GM10847 (cell line): ENCODE data around the gene PCSK2.

Experiments used
- POLR2A ChIP-seq: IDR thresholded peaks from 2 replicates; pipeline ENCODE4 v1.6.1; 2011; ENCODE audit not compliant: insufficient read length; ENCODE audit errors: extremely low read depth

The PCSK2 gene

GRCh38 chr20:17525132-17525531 lies 298.3 kb downstream of the PCSK2 start:
- TF ChIP-seq POLR2A = no peak

GRCh38 chr20:17525650-17526049 lies 298.8 kb downstream of the PCSK2 start:
- no peak for TF ChIP-seq POLR2A

- TF ChIP-seq POLR2A = no peak
Measured at GRCh38 chr20:17529586-17529985, 302.7 kb downstream of the PCSK2 start.

- TF ChIP-seq POLR2A = no peak
Measured at GRCh38 chr20:17530153-17530552, 303.3 kb downstream of the PCSK2 start.

GRCh38 chr20:17530716-17531664 lies 304.1 kb downstream of the PCSK2 start, which contains the start of gene BFSP1:
Gene BFSP1, minus strand, starts transcription at chr20:17531379. Its CDS starts 50 bp downstream, at chr20:17531329.
- no peak for TF ChIP-seq POLR2A

- no peak for TF ChIP-seq POLR2A
Measured at GRCh38 chr20:17531665-17532025, 304.8 kb downstream of the PCSK2 start.

- TF ChIP-seq POLR2A = no peak
Measured at GRCh38 chr20:17533396-17533795, 306.6 kb downstream of the PCSK2 start.

GRCh38 chr20:17534077-17534476 lies 307.2 kb downstream of the PCSK2 start:
- no peak for TF ChIP-seq POLR2A
